Measurements from ENCODE around the gene HDAC4.

Gene HDAC4

GRCh38 chr2:239438995-239439753, 38.4 kb upstream of the HDAC4 start:
- TF ChIP-seq TEAD4 (IDR thresholded peaks at IDR 0.05) (no peak), CREB1 (IDR thresholded peaks at IDR 0.05; ENCODE audit: low read depth) (no peak), MAX (IDR thresholded peaks at IDR 0.05) (no peak), TAF1 (IDR thresholded peaks at IDR 0.05; ENCODE audit: low read depth) (no peak)
- TF ChIP-seq, protein P1, sequence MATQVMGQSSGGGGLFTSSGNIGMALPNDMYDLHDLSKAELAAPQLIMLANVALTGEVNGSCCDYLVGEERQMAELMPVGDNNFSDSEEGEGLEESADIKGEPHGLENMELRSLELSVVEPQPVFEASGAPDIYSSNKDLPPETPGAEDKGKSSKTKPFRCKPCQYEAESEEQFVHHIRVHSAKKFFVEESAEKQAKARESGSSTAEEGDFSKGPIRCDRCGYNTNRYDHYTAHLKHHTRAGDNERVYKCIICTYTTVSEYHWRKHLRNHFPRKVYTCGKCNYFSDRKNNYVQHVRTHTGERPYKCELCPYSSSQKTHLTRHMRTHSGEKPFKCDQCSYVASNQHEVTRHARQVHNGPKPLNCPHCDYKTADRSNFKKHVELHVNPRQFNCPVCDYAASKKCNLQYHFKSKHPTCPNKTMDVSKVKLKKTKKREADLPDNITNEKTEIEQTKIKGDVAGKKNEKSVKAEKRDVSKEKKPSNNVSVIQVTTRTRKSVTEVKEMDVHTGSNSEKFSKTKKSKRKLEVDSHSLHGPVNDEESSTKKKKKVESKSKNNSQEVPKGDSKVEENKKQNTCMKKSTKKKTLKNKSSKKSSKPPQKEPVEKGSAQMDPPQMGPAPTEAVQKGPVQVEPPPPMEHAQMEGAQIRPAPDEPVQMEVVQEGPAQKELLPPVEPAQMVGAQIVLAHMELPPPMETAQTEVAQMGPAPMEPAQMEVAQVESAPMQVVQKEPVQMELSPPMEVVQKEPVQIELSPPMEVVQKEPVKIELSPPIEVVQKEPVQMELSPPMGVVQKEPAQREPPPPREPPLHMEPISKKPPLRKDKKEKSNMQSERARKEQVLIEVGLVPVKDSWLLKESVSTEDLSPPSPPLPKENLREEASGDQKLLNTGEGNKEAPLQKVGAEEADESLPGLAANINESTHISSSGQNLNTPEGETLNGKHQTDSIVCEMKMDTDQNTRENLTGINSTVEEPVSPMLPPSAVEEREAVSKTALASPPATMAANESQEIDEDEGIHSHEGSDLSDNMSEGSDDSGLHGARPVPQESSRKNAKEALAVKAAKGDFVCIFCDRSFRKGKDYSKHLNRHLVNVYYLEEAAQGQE (IDR thresholded peaks at IDR 0.05; ENCODE audit: low read depth) = no peak

GRCh38 chr2:239438368-239438767, 37.5 kb upstream of the HDAC4 start:
- TF ChIP-seq, protein P1 (IDR thresholded peaks at IDR 0.05; ENCODE audit: low read depth) = no peak
- TF ChIP-seq NFIC (IDR thresholded peaks at IDR 0.05) = no peak
- no peak for TF ChIP-seq EP300 (IDR thresholded peaks at IDR 0.05; ENCODE audit: borderline replicate concordance)
- TF ChIP-seq EGR1 (IDR thresholded peaks at IDR 0.05) = no peak
- no peak for TF ChIP-seq CREB1 (IDR thresholded peaks at IDR 0.05; ENCODE audit: low read depth)
- no peak for TF ChIP-seq ZBTB7A (IDR thresholded peaks at IDR 0.05; ENCODE audit: low read depth)
- TF ChIP-seq RAD21 (IDR thresholded peaks at IDR 0.05; ENCODE audit: low read depth) = no peak
- TF ChIP-seq YY1 (IDR thresholded peaks at IDR 0.05; ENCODE audit: low read depth) = no peak
- TF ChIP-seq TAF1 (IDR thresholded peaks at IDR 0.05; ENCODE audit: low read depth) = no peak
- TF ChIP-seq USF1 (IDR thresholded peaks at IDR 0.05) = no peak

GRCh38 chr2:239436669-239437335, 36.0 kb upstream of the HDAC4 start:
- no peak for TF ChIP-seq YY1 (IDR thresholded peaks at IDR 0.05; ENCODE audit: low read depth)

DNA sequence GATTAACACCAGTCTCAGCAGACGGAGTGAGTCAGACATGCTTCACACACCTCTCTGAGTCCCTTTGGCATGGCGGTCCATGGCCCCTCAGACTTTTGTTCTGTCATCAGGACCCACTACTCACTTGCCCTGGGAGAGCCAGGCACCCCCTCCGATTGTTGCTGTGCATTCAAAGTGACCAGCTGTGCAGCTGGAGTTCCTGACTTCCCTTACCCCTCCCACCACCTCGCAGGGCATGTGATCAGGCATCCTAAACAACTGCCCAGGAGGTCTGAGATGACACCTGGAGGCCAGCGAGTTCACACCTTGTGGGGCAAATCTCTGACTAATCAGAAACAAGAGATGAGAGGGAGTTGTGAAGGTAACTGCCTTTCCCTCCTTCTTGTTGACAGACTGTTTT, 35.3 kb upstream of the HDAC4 start:
- TF ChIP-seq TCF12 (IDR thresholded peaks at IDR 0.05; ENCODE audit: low read depth) = no peak
- TF ChIP-seq CEBPB (IDR thresholded peaks at IDR 0.05) = no peak
- TF ChIP-seq ZBTB7A (IDR thresholded peaks at IDR 0.05; ENCODE audit: low read depth) = no peak
- TF ChIP-seq TAF1 (IDR thresholded peaks at IDR 0.05; ENCODE audit: low read depth) = no peak
- TF ChIP-seq, protein P1 (IDR thresholded peaks at IDR 0.05; ENCODE audit: low read depth) = no peak
- TF ChIP-seq EGR1 (IDR thresholded peaks at IDR 0.05) = no peak
- no peak for TF ChIP-seq NFIC (IDR thresholded peaks at IDR 0.05)
- no peak for TF ChIP-seq EP300 (IDR thresholded peaks at IDR 0.05; ENCODE audit: borderline replicate concordance)
- TF ChIP-seq TEAD4 (IDR thresholded peaks at IDR 0.05) = no peak
- no peak for TF ChIP-seq RAD21 (IDR thresholded peaks at IDR 0.05; ENCODE audit: low read depth)
- TF ChIP-seq MAX (IDR thresholded peaks at IDR 0.05) = no peak
- TF ChIP-seq USF1 (IDR thresholded peaks at IDR 0.05) = no peak
- TF ChIP-seq CREB1 (IDR thresholded peaks at IDR 0.05; ENCODE audit: low read depth) = no peak

All from Ishikawa (cell line).